K562 (cell line): ENCODE measurements around the gene ARHGAP12. TPM values are rescaled to one million over a fixed set of nuclear protein-coding genes. Genes with fewer than 3 reads are reported as not detected.

ENCODE experiments used
- ATAC-seq: fragments of 200-7000 bp; cut with Tn5 transposase; 3 replicates; pipeline ENCODE4 v1.9.1; 2020; ENCODE audit warnings: moderate library complexity
- BruUV-seq: library from RNA; stranded (reverse); fragments of 400-500 nt; replicated peaks from 2 replicates; lab custom pipeline; 2021; lab: Mats Ljungman, UMichigan
- CTCF ChIA-PET: fragments of 300-600 bp; formaldehyde crosslinking; extraction: SDS; loops from one replicate; lab custom pipeline; 2021; ENCODE audit warnings: low intra/inter-chr PET ratio; lab: Yijun Ruan, JAX
- POLR2A ChIA-PET: fragments of 300-600, 350-650 bp; sonication (Branson Sonifier 250); formaldehyde crosslinking; extraction: SDS; loops from one replicate; lab custom pipeline; 2021; ENCODE audit warnings: antibody characterized with exemption, inconsistent platforms; lab: Yijun Ruan, JAX
- DNase-seq, 4 experiments: peaks; one replicate each; pipeline versions ENCODE4 v3.0.0 to v3.0.0-alpha.2; 2011 to 2018; ENCODE audit warnings: low spot score in 3 of 4, mixed read lengths in 3 of 4; ENCODE audit errors: extremely low read depth in 1 of 4
- FAIRE-seq: peaks from 2 replicates; lab custom pipeline; 2011; peaks lifted over from hg19 to GRCh38; lab: Jason Lieb, UNC
- H2AFZ ChIP-seq: 2 replicates; pipeline ENCODE4 v1.6.0; 2011; ENCODE audit warnings: low read depth, low read length, control low read depth, inconsistent platforms
- H3K27ac ChIP-seq: fragments of 200-600 bp; 3 replicates; pipeline ENCODE4 v1.8.0; 2011; ENCODE audit warnings: low read depth, mild to moderate bottlenecking, control low read depth, inconsistent platforms, low read length, moderate library complexity, mixed read lengths; ENCODE audit errors: extremely low read depth
- H3K27me3 ChIP-seq, 2 experiments: fragments of 300-600 bp in 1 of 2; 2 replicates in 1 of 2; 3 replicates in 1 of 2; pipeline versions ENCODE4 v1.6.0 to v1.8.0; 2011; ENCODE audit warnings: inconsistent platforms in 2 of 2, low read length in 2 of 2, mild to moderate bottlenecking in 1 of 2, mixed read lengths in 1 of 2, moderate library complexity in 1 of 2; ENCODE audit not compliant: control insufficient read depth in 2 of 2, insufficient read depth in 2 of 2
- H3K36me3 ChIP-seq: fragments of 300-600 bp; 3 replicates; pipeline ENCODE4 v1.8.0; 2011; ENCODE audit warnings: mild to moderate bottlenecking, low read length, inconsistent platforms; ENCODE audit not compliant: control insufficient read depth, insufficient read depth
- H3K4me1 ChIP-seq, 2 experiments: fragments of 200-600 bp in 1 of 2; replicated peaks in 1 of 2; 2 replicates in 1 of 2; 3 replicates in 1 of 2; pipeline versions ENCODE4 v1.5.1 to v1.8.0; 2011; ENCODE audit warnings: inconsistent platforms in 2 of 2, low read length in 2 of 2, mild to moderate bottlenecking in 1 of 2, mixed read lengths in 1 of 2, moderate library complexity in 1 of 2; ENCODE audit not compliant: control insufficient read depth in 2 of 2, insufficient read depth in 2 of 2
- H3K4me2 ChIP-seq: 2 replicates; pipeline ENCODE4 v1.6.1; 2011; ENCODE audit warnings: low read length, control low read depth, inconsistent platforms, mixed read lengths; ENCODE audit not compliant: insufficient read depth
- H3K4me3 ChIP-seq: fragments of 200-600 bp; sonication (generic), shearing (Covaris generic); 2 replicates; pipeline ENCODE4 v1.5.1; 2016; ENCODE audit warnings: control low read depth, inconsistent platforms
- H3K79me2 ChIP-seq: fragments of 200-600 bp; 3 replicates; pipeline ENCODE4 v1.8.0; 2011; ENCODE audit warnings: low read length, inconsistent platforms; ENCODE audit not compliant: control insufficient read depth, insufficient read depth
- H3K9ac ChIP-seq, 2 experiments: 2 replicates each; pipeline versions ENCODE4 v1.6.0 to v1.6.1; 2011; ENCODE audit warnings: low read depth in 2 of 2, low read length in 2 of 2, control low read depth in 1 of 2, inconsistent platforms in 1 of 2, mild to moderate bottlenecking in 1 of 2, mixed read lengths in 1 of 2; ENCODE audit not compliant: insufficient read depth in 1 of 2
- H3K9me1 ChIP-seq: one replicate; pipeline ENCODE4 v1.6.0; 2011; ENCODE audit warnings: inconsistent platforms, mild to moderate bottlenecking, low read length, moderate library complexity; ENCODE audit not compliant: control insufficient read depth, insufficient read depth
- H3K9me3 ChIP-seq: replicated peaks from 2 replicates; pipeline ENCODE4 v1.5.1; 2011; ENCODE audit warnings: low read depth, low read length, inconsistent platforms; ENCODE audit not compliant: control insufficient read depth, insufficient read depth
- H4K20me1 ChIP-seq: replicated peaks from 2 replicates; pipeline ENCODE4 v1.6.1; 2011; ENCODE audit warnings: low read length, inconsistent platforms, mixed read lengths; ENCODE audit not compliant: control insufficient read depth, insufficient read depth
- ATF4 ChIP-seq: fragments of 450-650 bp; formaldehyde crosslinking; IDR thresholded peaks from 2 replicates; pipeline ENCODE4 v1.4.0; 2022; ENCODE audit warnings: mild to moderate bottlenecking, moderate library complexity
- CEBPB ChIP-seq: fragments of 450-650 bp; IDR thresholded peaks from 2 replicates; pipeline ENCODE4 v1.6.1; 2016; ENCODE audit warnings: missing genetic modification characterization, missing compliant biosample characterization
- MCM2 ChIP-seq: fragments of 450-650 bp; IDR thresholded peaks from 2 replicates; pipeline ENCODE4 v1.6.1; 2017; ENCODE audit warnings: low read depth, mild to moderate bottlenecking
- ZNF696 ChIP-seq: fragments of 250-450 bp; sonication (Bioruptor Pico); conservative IDR thresholded peaks from 2 replicates; pipeline ENCODE4 v1.4.0; 2020; ENCODE audit warnings: mild to moderate bottlenecking, moderate library complexity
- WGBS: fragments of 100-300 bp; shearing (Covaris generic); methylation state at CpG from one replicate; pipeline ENCODE4 v1.1.6; 2016; ENCODE audit warnings: low coverage, mixed read lengths; ENCODE audit not compliant: insufficient coverage; ENCODE audit errors: missing lambda C conversion rate; 5-methylcytosine and 5-hydroxymethylcytosine counted together
- in situ Hi-C: fragments of 300-500 bp; cut with MboI; formaldehyde crosslinking; loops from 4 replicates; pipeline ENCODE4 v1.15.0; 2018; ENCODE audit warnings: inconsistent platforms, mixed read lengths
- intact Hi-C: fragments of 100-400 bp; cut with micrococcal nuclease; formaldehyde crosslinking; loops from 2 replicates; pipeline ENCODE4 v1.14.2; 2022
- polyA plus RNA-seq, 8 experiments: library from polyadenylated mRNA; depleted of rRNA in 4 of 8; stranded (reverse) in 5 of 8; unstranded in 3 of 8; fragments of >200 nt; fragmentation: Nextera tagmentation in 2 of 8; fragmentation: Illumina TruSeq in 1 of 8; extraction: Ambion mirVana in 2 of 8; extraction: Trizol in 1 of 8; gene quantifications; 2 replicates each; pipeline versions ENCODE4 v1.2.1 to v1.2.3, GENCODE V29; 2011 to 2014; ENCODE audit warnings: inconsistent platforms in 1 of 8, missing spikeins in 1 of 8
- total RNA-seq, 7 experiments: library from RNA; depleted of rRNA in 6 of 7; stranded (reverse); fragments of >200 nt in 6 of 7; fragmentation: Illumina TruSeq in 2 of 7; extraction: Trizol in 2 of 7; gene quantifications; 2 replicates each; pipeline versions ENCODE4 v1.2.1 to v1.2.3, GENCODE V29; 2011 to 2021; ENCODE audit warnings: low replicate concordance in 1 of 7

ARHGAP12 gene
- total and polyA plus RNA-seq, 9 of the 15 experiments (the other 6 are each of a cell fraction or from before 2014, with no cell fraction given): 4.4 to 18.7 (median 10.1) TPM

DNA sequence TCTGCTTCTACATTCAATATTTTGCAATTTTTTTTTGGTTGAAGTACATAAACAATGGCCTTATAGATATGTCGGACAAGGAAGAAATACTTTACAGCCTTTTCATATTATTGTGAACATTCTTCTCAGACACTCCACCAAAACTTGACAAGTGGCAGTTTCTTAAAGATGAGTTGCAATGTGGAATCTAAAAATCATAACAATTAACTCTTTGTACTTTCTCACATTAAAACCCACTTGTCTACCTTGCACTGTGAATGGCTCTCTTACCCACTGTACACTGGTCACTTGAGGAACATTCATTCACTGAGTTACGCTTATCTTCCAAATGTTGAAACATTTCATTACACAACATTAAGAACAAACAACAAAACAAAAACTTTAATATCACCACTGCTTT is 44.2 kb downstream of the ARHGAP12 start:
- Histone ChIP-seq H3K9ac (no peak overlapping the region), H3K4me2 (no peak overlapping the region), H4K20me1 (no peaks in the 10 kb centered on the region), H3K36me3 (no peaks in the 10 kb centered on the region), H3K9me3 (no peaks in the 10 kb centered on the region), H3K9me1 (no peaks in the 10 kb centered on the region), H3K27me3 (no peaks in the 10 kb centered on the region), H2AFZ (no peak overlapping the region), H3K4me1 (no peaks in the 10 kb centered on the region), H3K4me3 (no peak overlapping the region), H3K79me2 (no peaks in the 10 kb centered on the region; the same call in 1 of the 3 replicates), H3K27ac (no peak overlapping the region)
- ATAC-seq: no peak
- intact Hi-C loops: no loop called here
- no TSS peak for BruUV-seq
- WGBS: 88% methylated on average over 2 of the region's 2 CpGs
- in situ Hi-C loops: no loop called here
- TF ChIP-seq MCM2: no peak
- no peak for TF ChIP-seq ZNF696 (CRISPR knock-in tag)
- peak; percentile 15 for FAIRE-seq
- no peak for DNase-seq
- ChIA-PET POLR2A (no interaction called here), CTCF (no interaction called here)

- no peak overlapping the region for H3K4me2 ChIP-seq
- ChIA-PET POLR2A (interaction anchor here (0.7 kb wide), 1 partner anchor 169 kb away, joined by 4 read pairs; no protein-coding TSS in a partner anchor), CTCF (interaction anchor here (0.6 to 0.7 kb wide), 2 partner anchors 15 to 427 kb away, joined by 3 read pairs; no protein-coding TSS in a partner anchor)
- 60% methylated on average over 3 of the region's 3 CpGs for WGBS
- no peaks in the 10 kb centered on the region for H3K27me3 ChIP-seq
- no peaks in the 10 kb centered on the region for H3K4me1 ChIP-seq
- no peaks in the 10 kb centered on the region for H4K20me1 ChIP-seq
- no peak for ATAC-seq
- H3K27ac ChIP-seq: no peak overlapping the region
- no peak for DNase-seq
- no peaks in the 10 kb centered on the region; the same call in 1 of the 3 replicates for H3K79me2 ChIP-seq
- no peaks in the 10 kb centered on the region for H3K9me1 ChIP-seq
- FAIRE-seq: no peak
- H3K36me3 ChIP-seq: no peaks in the 10 kb centered on the region
- H3K4me3 ChIP-seq: no peak overlapping the region
- H2AFZ ChIP-seq: no peak overlapping the region
- no TSS peak for BruUV-seq
- TF ChIP-seq CEBPB (tag): 0 out of 2 replicates have a peak, but pooled peaks have one; percentile 4
- no peak for TF ChIP-seq ATF4 (CRISPR knock-in tag)
- TF ChIP-seq, all 486 proteins: peak for 1
- in situ Hi-C loops (no loop called here), intact Hi-C loops (no loop called here)
- Histone ChIP-seq H3K9ac (no peak overlapping the region), H3K9me3 (no peaks in the 10 kb centered on the region)
Measured at GRCh38 chr10:31883397-31883796, 45.2 kb downstream of the ARHGAP12 start.
